CD4-positive, alpha-beta T cell treated with Interleukin-6 at 100 ng/mL for 8 hours (primary cell): ENCODE data around the gene WDR74.
"Not testable (repeated sequence)": the region's sequence is repeated elsewhere in the genome, so short reads cannot be mapped to it uniquely, and the experiment has no call there.

Experiments
- DNase-seq: peaks from one replicate; pipeline ENCODE4 v3.0.0-alpha.2; 2020; ENCODE audit warnings: mixed read lengths, low spot score

Gene WDR74

DNA sequence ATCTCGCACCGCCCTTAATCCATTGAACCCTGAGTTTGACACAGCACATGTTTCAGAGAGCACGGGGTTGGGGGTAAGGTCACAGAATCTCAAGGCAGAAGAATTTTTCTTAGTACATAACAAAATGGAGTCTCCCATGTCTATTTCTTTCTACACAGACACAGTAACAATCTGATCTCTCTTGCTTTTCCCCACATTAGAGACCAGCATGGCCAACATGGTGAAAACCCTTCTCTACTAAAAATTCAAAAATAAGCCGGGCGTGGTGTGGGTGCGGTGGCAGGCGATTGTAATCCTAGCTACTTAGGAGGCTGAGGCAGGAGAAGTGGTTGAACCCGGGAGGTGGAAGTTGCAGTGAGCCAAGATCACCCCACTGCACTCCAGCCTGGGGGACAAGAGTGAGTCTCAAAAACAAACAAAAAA, 19.9 kb upstream of the WDR74 start:
- DNase-seq: not testable (repeated sequence)

DNA sequence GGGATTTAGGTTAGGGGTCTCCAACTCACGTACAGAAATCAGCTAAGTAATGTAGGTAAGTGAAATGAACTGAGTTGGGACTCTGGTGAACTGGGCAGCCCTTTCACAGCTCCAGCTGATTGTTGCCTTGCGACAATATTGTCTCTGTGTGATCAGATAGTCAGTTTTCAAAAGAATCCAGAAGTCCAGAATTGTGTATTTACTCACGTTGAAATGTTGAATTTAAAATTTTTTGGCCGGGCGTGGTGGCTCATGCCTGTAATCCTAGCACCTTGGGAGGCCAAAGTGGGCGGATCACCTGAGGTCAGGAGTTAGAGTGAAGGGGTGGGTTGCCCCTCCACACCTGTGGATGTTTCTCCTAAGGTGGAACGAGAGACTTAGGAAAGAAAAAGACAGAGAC, 18.8 kb upstream of the WDR74 start:
- DNase-seq: no peak

DNA sequence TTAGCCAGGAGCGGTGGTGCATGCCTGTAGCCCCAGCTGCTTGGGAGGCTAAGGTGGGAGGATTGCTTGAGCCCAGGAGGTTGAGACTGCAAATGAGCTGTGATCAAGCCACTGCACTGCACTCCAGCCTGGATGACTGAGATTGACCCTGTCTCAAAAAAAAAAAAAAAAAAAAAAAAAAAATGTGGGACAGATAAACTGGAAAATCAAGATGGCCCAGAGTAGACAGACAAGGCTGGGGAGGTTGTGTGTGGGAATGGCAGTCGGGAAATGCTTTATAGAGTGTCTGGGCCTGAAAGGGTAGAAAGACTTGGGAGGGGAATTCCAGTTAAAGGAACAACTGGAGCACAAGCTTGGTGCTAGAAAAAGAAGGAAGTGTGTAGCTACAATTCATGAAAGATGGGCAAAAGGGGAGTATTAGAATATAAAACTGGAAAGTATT, 18.2 kb upstream of the WDR74 start:
- no peak for DNase-seq

DNA sequence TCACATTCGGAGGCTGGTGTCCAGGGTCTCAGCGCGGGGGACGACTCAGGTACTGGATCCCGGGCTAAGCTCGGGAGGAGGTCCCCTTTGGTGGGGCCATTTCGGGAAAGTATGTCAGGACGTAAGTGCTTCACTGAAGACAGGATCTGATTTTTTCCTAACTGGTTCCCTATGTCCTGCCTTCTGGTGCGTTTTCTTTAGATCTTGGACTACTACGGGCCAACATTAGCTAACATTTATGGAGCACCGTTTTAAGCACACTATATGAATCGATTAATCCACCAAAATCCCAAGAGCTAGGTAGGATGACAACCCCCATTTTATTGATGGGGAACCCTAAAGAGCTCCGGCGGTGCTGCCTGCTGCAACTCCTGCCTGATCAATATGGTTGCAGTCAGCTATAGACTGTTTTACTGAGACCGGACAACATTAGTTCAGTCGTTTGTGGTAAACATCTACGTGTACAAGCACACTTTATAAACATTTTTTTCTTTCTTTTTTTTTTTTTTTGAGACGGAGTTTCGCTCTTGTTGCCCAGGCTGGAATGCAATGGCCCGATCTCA, 17.0 kb upstream of the WDR74 start:
- DNase-seq: peak; percentile 8

DNA sequence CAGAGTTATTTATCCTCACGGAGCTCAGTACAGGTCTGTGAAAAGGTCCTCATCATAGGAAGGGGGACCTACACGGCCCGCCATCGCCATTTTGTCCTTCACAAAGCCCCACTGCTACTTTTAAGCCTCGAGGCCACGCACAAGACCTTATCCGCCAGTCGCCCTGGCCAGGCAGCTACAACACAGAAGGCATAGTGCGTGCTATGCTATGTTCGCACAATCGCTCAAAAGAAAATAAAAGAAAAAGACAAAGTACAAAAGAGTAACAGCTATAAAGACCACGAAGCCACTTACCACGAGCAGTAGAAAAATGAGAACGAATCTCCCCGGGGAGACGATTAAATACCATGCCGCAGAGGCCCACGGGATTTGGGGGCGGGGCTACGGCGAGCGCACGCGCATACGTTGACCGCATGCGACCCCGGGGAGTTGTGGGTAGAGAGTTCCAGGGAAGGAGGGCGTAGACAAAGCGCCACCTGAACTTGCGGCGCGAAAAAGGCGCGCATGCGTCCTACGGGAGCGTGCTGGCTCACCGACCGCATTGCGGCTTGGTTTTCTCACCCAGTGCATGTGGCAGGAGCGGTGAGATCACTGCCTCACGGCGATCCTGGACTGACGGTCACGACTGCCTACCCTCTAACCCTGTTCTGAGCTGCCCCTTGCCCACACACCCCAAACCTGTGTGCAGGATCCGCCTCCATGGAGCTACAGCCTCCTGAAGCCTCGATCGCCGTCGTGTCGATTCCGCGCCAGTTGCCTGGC, 16.4 kb upstream of the WDR74 start:
- peak; percentile 98 for DNase-seq

DNA sequence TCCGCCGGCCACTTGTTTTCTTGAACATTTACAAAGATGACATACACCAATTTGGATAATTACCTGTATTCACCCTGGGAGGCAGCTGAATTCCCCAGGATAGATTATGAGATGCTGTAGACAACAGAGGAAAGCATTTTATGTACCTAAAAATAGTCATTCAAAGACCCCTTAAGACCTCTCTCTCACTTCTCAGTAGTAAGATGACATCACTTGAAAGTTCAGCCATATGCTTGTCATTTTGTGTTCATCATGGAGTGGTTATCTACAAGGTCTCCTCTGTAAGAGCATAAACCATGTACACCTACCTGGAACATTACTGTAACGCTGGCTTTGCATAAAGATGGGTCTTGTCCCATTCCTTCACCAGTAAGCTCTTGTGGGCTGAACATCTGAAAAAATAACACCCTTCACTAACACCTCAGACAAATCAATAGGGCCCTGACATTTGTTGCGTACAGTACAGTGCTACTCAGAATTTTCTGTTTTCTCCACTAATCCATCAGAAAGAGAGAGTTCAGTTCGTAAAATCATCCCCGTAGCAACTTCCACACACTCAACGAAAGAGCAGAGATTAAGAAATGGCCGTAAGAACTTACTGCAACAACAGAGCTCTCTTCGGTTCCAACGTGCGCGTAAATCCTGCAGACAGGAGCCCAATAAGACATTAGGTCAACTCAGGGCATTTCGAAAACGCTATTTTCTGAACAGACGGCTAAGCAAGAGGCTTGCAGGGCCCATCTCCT, 15.6 kb upstream of the WDR74 start:
- no peak for DNase-seq

DNA sequence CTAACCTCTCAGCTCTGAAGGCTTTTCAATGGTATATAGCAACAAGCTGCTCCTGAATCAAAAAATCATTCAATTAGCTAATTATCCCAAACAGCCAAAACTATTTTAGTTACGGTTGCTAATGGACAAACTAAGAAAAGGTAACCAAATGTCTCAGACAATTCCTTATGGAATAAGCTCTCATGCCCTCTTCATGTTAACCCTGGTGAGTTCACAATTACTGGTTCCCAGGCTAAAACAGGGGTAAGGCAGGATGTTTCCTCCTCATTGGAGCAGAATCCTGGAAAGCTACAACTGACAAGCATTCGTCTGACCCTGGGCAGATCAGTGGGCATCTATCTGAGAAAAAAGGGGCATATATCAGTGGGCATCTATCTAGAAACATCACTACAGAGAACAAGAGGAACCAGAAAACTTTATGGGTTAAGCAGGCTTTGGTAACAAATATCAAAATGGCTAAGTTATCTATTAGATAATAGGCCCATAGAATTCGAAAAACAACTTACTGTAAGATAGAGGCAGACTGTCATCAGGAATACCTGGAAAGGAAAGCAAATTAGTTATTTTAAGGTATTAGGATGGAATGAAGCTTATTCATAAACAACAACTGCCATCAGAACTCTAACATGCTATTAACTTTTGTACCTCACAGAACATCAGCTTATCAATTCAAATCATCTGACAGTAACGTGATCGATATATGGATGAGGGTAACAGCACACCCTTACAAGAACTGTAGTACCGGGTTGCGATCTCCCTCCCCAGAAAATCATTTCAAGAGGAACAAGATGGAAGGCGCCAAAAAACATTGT, 14.8 kb upstream of the WDR74 start:
- peak; percentile 10 for DNase-seq

DNA sequence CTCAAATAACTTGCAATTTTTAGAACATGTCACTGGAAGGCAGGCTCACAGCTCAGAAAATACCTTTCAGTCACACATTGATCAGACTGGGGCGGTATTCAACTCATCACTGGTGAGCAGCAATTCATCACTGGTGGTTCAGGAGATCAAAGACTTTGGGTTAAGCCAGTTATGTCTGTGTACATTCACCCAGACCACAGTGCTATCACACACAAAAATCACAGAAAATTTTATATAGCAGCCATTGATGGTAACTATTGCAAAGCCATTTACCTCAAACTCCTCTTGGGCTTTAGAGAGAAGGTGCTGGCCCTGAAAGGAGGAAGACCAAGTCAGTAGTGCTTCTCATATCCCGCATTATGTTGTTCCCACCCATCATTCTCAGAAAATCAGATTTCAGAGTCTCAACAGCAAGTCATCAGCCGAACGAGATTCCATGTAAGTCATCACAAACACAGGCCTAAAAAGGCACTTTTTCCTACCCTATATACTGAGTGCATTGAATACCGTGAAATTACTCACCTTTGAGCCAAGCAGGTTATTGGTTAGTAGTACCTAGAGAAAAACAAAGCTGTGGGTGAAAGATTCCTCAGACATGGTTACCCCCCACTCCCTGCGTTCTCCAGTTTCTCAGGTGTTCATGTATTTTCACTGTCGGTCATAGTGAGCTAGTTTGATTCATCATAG, 14.0 kb upstream of the WDR74 start:
- DNase-seq: peak; percentile 18

DNA sequence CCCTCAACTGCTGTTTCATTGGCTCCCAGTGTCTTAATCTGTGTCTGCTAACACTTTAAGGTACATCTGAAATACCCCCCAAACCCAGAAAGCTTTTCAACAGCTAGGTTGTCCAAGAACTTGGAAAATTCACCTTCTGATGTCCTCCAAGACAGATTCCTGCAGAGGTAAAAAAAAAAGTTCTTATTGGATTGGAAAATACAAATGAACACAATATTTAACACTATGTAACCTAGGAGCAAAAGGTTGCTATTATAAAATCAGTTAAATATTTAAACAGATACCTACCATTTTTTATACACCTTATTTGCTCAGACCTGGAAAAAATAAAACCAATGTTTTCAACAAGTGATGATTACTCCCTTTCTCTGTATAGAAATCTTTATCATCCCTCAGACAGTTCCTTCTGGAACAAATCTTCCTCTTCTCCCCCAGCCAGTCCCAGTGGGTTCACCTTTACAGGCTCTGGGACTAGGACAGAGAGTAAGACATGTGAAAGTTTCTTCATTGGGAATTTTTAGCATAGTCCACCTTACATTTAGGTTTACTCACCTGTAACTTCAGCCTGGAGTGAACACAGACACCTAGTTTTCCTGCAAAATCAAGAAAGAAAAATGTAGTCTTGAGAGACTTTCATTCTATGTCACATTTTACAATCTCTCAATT, 13.3 kb upstream of the WDR74 start:
- no peak for DNase-seq

DNA sequence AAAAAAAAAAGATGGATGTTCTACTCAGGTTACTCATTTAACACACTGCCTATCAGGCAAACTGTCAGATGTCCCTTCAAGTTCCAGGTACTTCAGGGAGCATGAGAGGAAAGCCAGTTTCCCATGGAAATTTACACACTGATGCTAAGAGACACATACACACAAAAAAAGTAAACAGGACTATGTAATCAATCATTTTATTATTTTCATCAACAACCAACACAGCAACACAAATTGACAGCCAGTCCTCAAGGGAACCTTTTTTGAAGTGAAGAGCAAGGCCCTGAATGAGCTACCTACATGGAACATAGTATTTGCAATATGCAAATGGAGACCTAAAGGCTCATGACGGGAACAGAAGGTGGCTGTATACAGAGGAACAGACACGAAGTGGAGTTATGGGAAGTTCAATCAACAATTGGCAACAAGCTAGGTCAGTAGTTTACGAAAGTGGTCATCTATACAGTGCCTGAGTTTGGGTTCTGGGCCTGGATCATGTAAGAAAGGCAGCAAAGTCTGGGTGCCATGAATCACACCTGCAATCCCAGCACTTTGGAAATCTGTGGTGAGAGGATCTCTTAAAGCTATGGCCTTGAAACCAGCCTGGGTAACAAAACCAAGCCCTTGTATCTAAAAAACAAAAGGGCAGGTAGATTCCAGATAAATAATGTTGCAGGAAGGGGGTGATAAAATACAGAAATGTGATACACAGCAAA, 12.6 kb upstream of the WDR74 start:
- no peak for DNase-seq

DNA sequence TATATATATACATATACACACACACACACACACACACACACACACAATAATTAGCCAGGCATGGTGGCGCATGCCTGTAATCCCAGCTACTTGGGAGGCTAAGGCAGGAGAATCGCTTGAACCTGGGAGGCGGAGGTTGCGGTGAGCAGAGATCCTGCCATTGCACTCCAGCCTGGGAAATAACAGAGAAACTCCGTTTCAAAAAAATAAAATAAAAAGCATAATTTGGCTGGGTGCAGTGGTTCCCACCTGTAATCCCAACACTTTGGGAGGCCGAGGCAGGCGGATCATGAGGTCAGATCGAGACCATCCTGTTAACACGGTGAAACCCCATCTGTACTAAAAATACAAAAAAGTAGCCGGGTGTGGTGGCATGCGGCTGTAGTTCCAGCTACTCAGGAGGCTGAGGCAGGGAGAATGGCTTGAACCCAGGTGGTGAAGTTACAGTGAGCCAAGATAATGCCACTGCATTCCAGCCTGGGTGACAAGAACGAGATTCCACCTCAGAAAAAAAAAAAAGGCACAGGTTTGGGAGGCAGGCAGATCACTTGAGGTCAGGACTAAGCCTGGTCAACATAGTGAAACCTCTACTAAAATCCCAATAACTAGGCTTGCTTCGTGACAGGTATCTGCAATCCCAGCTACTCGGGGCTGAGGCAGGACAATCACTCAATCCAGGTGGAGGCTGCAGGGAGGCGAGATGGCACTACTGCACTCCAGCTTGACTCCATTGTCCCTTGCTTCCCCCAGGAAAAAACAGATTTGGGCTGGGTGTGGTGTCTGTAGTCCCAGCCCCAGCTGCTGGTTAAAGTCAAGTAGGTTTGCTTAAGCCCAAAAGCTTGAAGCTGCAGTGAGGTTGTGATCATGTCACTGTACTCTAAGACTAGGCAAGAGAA, 11.8 kb upstream of the WDR74 start:
- no peak for DNase-seq

DNA sequence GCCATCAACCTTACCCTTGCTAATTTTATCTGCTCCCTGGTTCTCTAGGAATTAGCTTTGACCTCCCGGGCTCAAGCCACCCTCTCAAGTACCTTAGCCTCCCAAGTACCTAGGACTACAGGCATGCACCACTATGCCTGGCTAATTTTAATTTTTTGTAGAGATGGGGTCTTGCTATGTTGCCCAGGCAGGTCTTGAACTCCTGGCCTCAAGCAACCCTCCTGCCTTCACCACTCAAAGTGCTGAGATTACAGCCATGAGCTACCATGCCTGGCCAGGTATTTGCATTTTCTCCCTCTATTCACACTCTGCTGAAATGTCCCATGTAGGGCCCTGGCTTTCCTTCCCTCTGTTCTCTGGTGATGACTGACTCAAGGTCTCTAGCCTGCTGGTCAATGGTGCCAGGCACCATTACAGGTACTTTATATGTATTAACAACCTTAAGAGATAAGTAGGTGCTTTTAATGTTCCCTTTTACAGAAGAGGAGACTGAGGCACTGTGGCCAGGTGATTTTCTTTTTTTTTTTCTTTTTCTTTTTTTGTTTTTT, 8.5 kb upstream of the WDR74 start:
- no peak for DNase-seq

DNA sequence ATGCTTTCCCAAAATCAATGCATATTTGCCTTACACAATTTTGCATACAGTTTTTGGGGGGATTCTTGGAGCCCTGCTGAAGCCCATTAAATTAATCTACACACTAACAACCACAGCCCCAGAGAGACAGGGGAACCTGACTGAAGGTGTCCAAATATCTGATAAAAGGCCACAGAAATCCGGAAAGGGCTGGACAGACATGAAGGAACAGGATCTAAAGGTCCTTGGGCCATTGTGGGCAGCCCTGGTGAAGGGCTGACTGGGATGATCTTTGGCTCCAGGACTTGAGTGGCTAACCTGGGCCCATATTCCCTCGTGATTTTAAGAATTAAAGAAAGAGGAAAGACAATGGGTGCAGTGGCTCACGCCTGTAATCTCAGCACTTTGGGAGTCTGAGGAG, 6.8 kb upstream of the WDR74 start:
- DNase-seq: no peak

DNA sequence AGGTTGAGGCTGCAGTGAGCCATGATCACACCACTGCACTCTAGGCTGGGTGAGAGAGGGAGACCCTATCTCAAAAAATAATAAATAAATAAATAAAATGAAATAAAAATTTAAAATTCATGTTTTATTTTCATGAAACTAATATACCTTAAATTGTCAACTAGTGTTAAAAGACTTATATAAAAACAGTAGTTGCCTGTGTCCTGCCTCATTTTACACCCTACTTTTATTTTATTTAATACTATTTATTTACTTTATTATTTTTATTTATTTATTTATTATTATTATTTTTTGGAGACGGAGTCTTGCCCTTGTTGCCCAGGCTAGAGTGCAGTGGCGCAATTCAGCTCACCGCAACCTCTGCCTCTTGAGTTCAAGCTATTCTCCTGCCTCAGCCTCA, 4.8 kb upstream of the WDR74 start:
- no peak for DNase-seq

DNA sequence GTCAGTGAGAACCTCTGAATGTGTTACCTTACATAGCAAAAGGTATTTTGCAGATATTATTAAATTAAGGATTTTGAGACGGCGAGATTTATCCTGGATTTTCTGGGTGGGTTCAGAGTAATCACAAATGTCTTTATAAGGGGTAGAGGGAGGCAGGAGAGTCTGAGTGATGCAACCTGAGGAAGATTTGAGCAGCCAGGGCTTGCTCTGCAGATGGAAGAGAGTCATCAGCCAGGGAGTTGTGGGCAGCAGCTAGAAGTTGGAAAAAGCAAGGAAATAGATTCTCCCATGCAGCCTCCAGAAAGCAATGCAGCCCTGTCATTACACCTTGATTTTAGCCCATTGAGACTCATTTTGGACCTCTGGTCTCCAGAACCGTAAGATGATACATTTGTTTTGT, 4.1 kb upstream of the WDR74 start:
- DNase-seq: no peak

DNA sequence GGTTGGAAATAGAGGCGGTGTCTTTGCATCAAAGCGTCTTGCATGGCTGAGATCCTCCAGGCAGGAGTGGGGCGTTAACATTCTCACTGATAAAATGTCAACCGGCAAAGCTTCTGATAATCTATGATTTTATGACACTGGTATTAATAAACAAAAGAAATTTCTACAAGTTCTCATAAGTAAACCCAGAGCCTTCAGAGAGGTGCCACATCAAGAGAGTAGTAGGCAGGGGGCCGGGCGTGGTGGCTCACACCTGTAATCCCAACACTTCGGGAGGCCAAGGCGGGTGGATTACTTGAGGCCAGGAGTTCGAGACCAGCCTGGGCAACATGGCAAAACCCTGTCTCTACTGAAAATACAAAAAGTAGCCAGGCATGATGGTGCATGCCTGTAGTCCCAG, 3.5 kb upstream of the WDR74 start:
- DNase-seq: not testable (repeated sequence)

DNA sequence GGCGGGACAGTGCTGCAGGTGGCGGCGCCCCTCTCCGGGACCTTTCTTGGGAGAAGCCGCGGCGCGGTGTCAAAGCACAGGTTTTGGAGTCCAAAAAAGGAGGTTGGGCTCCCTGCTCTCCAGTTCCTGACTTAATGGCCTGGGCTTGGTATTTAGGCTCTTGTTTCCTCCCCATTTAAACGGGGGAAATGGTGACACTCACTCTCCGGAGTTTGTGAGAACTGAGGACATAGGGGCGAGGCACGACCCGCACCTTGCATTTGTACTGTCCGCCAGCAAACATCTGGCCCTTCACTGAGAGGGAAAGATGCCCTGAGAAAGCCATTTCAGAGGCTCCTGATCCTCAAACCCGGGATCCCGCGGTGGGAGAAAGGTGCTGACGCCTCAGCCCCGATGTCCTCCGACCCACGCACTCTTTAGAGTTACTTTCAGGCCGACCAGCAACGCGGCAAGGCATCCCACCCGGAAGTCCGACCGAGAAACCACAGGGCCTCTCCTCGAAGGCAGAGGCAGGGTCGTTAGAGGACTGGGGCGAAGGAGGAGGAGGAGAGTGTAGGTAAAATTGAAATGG, 2.9 kb upstream of the WDR74 start:
- DNase-seq: peak; percentile 31

DNA sequence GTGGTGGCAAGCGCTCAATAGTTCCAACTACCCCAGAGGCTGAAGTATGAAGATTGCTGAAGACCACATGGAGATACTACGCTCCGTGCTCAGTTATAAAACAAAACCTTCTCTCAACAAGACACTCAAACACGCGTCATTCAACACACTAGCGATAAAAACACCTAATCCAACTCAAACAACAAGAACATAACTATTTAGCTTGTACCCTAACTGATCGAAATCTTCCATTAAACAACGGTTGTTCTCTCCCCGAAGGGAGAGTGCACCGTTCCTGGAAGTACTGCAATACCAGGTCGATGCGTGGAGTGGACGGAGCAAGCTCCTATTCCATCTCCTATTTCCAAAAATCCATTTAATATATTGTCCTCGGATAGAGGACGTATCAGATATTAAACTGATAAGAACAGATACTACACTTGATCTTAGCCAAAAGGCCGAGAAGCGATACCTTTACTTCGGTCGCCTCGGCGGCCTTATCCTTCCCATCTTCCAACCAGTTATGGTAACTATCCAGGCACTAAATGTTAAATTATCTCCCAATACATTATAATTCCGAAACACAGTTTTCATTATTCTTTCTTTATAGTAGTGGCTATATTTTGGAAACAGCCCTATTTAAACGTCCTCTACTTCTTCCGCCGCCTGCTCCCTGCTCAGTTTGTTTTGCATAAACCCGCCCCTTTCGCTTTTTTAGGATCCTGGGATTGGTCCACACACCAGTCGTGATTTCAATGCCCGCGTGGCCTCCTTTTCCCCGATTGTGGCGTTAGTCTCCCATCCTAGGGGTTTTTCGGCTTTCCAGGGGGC, 2.2 kb upstream of the WDR74 start:
- DNase-seq: peak; percentile 91
